GM18526 (cell line): Measurements from ENCODE around the gene TTLL11.

ENCODE experiments used
- POLR2A ChIP-seq: IDR thresholded peaks from 3 replicates; pipeline ENCODE4 v1.6.1; 2011; ENCODE audit not compliant: insufficient read length; ENCODE audit errors: extremely low read depth

The TTLL11 gene

DNA sequence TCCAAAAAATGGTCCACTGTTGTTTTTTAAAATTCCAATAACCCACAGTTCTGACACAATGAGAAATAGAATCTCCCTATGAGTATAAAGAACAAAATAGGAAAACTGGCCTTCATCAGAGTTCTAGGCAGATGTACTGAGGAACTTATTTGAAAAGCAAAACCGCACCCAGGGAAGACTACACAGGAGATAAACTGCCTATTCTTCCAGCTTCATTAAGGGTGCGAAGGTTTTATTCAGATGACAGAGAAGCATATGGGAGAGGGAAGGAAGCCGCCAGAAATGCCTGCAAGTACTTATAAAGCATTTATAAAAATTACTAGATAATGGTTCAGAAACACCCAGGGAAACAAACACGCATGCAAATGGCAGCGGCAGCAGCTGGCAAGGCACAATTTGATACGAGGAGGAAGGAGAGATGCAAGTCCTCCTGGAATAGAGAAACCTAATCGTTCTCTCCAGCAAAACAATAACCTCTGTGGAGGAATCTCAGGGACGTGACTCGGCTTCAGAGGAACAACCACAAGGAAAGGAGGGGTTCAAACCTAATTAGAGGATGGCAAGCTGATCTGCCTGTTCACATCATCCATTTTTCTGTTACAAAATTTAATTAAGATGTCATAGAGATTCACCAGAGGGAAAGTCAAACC lies 9.0 kb downstream of the TTLL11 start:
- TF ChIP-seq POLR2A: no peak

DNA sequence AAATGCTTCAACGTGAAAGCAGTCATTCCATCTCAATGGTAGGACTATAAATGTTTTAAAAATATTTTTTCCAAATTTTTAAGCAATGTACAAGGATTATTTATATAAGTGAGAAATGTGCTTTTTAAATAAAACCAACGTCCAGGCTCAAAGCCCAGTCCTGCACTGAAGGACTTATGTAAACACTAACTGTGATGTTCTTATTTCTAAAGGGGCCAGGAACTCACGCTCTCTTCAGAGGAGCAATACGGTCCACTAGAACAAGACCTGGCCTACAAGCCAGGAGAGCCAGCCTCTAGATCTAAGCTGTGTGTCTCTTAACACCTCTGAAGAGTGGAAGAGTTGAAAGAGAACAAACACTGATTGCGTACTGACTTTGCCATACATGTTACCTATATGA lies 12.1 kb downstream of the TTLL11 start:
- no peak for TF ChIP-seq POLR2A

DNA sequence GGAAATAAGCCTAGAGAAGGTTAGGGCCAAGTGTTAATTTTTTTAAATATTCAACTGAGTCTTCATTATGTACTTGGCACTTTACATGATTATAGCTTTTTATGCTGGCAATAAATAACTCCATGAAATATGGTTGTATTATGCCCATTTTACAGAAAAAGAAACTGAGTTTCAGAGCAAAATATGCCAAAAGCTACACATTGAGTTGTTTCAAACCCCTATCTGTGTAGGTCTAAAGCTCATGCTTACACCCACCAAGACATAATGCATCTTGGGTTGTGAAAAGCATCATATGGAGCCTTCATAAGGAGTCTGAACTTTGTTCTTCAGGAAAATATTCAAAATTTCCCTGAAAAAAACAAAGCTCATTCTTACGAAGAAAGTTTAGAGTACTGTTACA lies 14.6 kb downstream of the TTLL11 start:
- no peak for TF ChIP-seq POLR2A

DNA sequence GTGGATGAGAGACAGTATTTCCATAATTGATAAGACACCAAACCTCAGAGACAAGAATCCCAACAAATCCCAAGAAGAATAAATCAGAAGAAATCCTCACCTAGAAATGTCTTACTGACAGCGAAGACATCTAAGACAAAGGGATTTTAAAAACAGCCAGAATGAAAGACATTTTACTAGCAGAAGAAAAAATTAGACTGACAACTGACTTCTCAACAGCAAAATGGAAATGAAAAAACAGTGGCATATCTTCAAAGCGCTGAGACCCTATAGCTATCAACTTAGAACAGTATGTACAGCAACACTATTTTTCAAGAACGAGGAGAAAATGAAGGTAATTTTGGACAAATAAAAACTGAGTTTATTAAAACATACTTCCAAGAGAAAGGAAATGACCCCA lies 16.3 kb downstream of the TTLL11 start:
- no peak for TF ChIP-seq POLR2A

DNA sequence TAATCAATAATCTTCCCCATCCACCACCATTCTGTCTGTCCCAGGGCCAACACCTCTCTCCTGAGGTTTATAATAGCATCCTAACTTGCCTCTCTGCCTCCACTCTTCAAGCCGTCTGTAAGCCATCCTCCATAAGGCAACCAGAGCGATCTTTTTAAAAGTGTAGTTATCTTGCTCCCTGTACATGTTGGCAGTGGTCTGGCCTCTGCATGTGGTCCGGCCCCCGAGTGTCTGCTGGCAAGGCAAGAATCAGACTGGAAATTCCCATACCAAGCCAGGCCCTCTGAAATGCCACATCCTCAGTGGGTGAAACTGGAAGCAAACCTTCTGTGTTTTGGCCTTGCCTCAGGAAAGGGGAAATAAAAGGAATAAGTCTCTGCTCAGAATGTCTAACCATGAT lies 17.0 kb downstream of the TTLL11 start:
- no peak for TF ChIP-seq POLR2A

DNA sequence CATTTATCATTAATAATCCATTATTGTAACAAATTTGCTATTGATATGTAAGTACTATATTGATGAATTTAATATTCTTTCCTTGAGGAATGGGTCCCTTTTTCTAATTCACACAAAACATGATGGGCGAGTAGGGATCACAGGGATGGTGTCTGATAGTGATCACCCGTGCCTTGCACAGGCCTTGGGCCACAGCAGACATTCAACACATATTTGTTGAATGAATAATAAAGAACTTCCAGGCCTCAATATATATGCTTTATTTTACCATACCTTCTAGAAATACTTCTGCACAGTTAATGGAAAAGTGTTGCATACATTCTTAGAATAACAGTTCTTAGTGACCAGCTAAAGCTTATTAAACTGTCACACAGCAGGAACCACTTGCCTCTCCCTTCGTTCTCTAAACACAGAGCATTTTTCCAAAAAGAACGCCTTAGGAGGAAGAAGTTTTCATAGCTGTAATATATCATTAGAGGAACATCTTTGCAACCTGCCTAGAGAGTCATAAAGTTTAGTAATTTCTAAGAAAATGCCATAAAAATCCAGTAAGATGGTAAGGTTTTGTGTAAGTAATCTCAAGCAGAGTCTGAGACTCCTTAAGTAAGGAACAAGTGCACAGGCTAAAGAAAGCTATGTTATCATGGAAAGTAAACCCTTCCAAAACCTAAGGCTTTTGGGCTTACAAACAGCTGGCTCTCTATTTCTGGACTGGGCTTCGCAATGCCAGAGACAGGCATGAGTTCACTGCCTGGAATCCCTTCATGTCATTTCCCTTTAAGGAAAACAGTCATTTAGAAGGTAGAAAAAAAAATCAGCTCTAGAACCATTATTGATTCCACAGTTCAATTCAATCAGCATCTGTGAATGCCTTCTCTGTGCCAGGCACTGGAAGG lies 17.7 kb downstream of the TTLL11 start:
- no peak for TF ChIP-seq POLR2A

DNA sequence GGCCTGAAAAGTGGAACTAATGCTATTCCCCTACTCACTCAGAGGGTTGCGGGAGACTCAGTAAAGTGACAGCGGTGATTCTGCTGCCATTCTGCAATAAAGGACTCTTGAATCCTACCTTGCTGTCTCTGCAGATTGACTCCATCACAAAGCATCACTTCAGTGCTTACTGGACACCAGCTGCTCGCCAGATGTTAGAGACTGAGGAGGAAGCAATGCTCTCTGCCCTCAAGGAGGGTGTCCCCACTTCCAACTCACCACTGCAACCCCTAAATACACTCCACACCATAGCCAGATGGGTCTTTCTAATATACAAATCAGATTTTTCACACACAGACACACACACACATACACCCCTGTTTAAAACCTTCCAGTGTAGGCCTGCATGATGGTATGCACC lies 21.4 kb downstream of the TTLL11 start:
- TF ChIP-seq POLR2A: no peak

DNA sequence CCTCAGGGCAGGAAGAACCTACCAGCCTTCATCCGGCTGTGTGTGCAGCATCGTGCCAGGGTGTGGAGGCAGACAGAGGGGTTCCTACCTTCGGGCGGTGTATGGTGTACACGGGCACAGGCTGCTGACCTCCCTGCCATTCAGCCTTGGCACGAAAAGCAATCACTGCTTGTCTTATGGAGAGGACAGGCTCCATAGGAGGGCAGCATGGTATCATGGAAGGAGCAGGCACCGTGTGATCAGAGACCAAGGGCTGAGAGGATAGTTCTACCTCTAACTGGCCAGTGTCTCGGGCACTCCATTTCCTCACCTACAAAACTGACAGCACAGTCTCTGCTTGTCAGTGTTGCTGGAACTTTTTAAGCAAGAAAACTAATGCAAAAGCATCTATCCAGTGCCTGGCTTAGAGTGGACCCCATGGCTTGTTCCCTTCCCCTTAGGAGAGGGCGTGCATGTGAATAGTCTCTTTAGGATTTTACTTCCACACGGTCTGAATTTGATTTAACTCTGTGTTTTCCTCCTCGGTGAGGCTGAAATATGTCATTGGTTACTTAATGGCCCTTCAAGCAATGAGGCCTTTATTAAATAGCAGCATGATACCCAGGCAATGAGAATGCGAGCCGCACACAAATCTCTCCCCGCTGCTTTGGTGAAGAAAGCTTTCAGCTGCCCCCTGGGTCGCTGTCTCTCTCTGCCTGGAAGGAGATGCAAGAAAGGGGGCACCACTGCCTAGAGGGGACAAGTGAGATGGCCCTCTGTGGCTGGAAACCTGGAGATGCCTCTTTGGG lies 22.2 kb downstream of the TTLL11 start:
- TF ChIP-seq POLR2A: no peak

DNA sequence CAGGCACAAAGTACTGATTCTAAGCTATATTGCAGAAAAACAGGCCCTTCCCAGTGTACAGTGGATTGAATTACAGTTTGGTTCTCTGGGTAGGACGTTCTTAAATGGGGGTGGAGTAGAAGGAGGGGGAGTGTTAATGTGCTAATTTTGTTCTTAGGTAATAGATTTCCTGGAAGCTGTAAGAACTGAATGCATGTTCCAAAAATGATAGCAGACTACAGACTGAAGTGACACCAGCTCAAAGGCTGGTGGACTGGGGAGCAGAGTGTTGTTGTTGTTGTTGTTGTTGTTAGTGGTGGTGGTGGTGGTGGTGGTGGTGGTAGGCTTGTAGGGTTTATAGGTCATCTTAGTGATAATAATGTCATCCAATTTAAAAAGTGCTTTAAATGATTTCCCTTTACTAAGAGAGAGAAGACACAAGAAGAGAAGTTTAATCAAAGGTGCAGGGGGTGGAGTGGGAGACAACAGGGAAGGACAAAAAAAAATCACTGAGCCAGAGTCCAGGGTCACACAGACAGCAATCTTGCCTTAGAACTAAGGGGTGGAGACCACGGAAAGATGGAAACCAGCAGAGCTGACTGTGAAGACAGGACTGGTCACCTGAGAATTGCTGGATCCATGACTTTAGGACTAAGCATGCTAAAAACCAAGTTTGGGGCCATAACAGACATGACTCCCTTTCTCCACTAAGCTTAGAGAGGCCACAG lies 27.0 kb downstream of the TTLL11 start:
- TF ChIP-seq POLR2A: no peak

DNA sequence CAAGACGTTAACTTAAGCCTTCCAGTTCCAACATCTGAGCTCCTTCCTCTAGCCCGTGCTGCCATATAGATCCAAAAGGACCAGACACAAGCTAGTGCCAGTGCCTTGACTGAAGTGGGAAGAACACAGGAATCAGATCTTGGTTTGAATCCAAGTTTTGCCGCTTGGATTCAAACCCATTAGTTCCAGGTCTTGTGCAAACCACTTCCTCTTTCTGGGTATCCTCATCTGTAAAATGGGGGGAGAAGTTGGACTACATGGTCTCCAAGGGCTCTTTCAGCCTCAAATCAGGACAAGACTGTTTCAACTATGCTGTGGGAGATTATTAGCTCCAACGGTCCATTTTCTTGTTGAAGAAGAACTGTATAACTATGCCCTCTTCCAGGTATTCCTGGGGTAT lies 32.6 kb downstream of the TTLL11 start:
- no peak for TF ChIP-seq POLR2A

DNA sequence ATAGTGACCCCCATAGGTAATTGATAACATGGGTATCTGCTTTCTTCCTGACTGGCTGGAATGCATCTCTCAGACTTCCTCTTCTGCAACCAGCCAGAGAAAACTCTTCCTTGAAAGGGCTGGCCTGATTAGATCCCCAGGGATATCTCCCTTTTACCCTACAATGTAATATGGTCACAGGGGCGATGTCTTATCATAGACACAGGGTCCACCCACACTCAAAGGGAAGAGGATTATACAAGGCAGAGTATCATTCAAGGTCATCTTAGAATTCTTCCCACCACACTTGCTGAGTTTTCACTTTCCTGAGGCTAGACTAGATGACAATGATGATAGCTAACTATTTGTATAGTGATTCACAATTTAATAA lies 33.2 kb downstream of the TTLL11 start:
- no peak for TF ChIP-seq POLR2A

DNA sequence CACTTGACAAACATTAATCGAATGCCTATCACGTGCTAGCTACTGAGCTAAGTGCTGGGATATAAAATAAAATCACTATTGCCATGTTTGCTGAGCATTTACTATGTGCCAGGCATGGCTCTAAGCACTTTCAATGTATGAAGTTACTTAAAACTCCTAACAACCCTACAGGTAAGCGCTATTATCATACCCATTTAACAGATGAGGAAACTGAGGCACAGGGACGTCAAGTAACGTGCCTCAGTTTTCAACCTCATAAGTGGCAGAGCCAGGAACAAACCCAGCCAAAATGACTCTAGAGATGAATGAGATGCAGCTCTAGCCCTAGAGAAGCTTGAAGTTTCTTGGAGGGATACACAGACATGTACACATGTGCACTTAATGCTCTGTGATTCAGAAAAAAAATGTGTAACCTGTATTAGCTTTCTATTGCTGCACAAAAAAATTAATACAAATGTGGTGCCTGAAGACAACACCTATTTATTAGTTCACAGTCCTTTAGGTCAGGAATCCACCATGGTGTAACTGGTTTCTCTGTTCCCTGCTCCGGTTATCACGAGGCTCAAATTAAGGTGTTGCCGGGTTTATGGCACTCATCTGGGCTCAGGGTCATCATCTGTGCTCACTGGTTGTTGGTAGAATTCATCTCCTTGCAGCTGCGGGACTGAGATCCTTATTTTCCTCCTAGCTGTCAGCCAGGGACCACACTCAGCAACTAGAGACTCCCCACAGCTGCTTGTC lies 33.7 kb downstream of the TTLL11 start:
- no peak for TF ChIP-seq POLR2A

DNA sequence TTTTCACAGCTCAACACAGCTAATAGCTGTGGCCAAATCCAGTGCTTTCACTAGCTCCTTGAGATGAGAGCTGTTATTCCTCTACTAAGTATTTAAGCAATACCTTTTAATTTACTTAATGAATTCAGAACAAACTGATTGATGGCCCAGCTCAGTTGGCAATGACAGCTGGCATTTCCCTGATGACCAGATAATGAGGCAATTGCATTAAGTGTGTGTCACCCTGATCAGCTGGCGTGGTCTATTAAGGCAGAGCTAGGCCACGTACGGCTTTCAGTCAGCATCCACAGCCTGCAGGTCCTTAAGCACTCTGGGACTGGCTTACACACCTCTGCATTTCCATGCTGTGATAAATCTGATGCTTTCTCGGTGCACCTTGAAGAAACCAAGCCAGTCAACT lies 34.4 kb downstream of the TTLL11 start:
- no peak for TF ChIP-seq POLR2A

DNA sequence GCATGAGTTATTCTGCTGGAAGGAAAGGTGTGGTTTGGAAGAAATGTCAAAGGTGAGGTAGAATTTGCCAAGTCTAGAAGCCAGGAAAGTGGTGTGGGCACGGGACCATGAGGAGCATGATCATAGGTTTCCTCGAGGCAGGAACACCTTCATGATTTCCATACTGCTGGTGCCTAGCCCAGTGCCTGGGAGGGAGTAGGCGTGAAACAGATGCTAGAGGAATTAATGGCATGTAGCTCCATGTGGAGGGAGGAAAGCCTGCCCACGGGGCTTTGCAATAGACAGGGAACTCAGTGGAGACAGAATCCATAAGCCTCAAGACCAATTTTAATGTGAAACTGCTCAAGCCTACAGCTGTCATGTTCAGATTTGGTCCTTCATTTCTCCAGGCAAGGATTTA lies 35.1 kb downstream of the TTLL11 start:
- no peak for TF ChIP-seq POLR2A

DNA sequence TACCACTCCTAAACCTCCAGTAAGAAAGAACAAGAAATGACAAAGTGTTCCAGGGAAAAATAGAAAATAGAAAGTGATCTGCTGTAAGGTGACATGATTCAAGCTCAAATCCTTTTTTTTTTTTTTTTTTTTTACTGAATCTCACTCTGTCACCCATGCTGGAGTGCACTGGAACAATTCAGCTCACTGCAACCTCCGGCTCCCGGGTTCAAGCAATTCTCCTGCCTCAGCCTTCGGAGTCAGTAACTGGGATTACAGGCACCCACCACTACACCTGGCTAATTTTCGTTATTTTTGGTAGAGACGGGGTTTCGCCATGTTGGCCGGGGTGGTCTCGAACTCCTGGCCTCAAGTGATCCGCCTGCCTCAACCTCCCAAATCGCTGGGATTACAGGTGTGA lies 35.9 kb downstream of the TTLL11 start:
- no peak for TF ChIP-seq POLR2A
